K562 (cell line): ENCODE data around the gene GAB2. TPM values are rescaled to one million over a fixed set of nuclear protein-coding genes. Genes with fewer than 3 reads are reported as not detected.
A peak's percentile ranks its signal among the peaks of the same experiment; 100 is the strongest.

ENCODE experiments used
- CBFA2T3 ChIP-seq: fragments of 450-650 bp; IDR thresholded peaks from 2 replicates; pipeline ENCODE4 v1.6.1; 2017
- ESRRA ChIP-seq: fragments of 450-650 bp; IDR thresholded peaks from 2 replicates; pipeline ENCODE4 v1.6.1; 2014; ENCODE audit warnings: low read depth, mild to moderate bottlenecking, moderate library complexity, borderline replicate concordance
- ETV5 ChIP-seq: sonication (generic); formaldehyde crosslinking; IDR thresholded peaks from 2 replicates; pipeline ENCODE4 v1.4.0; 2020; ENCODE audit warnings: low read depth, mild to moderate bottlenecking, missing genetic modification reagents
- GABPA ChIP-seq: fragments of 200-800 bp; sonication (Bioruptor generic); conservative IDR thresholded peaks from 2 replicates; pipeline ENCODE4 v1.6.1; 2016; ENCODE audit warnings: low read depth, missing genetic modification characterization, missing compliant biosample characterization
- GATAD2A ChIP-seq: fragments of 450-650 bp; IDR thresholded peaks from 2 replicates; pipeline ENCODE4 v1.6.1; 2017
- HNRNPUL1 ChIP-seq: fragments of 200-400 bp; formaldehyde crosslinking; IDR thresholded peaks from 2 replicates; pipeline ENCODE4 v1.6.1; 2017; ENCODE audit warnings: low read length
- KAT7 ChIP-seq: sonication (generic); formaldehyde crosslinking; IDR thresholded peaks from 2 replicates; pipeline ENCODE4 v1.8.0; 2022; ENCODE audit warnings: missing genetic modification reagents, mild to moderate bottlenecking, borderline replicate concordance
- NR1H2 ChIP-seq: sonication (generic); formaldehyde crosslinking; IDR thresholded peaks from 2 replicates; pipeline ENCODE4 v1.4.0; 2020; ENCODE audit warnings: mild to moderate bottlenecking, missing genetic modification reagents
- NR4A1 ChIP-seq, 2 experiments: fragments of 250-450 bp in 1 of 2; fragments of 450-650 bp in 1 of 2; sonication (Bioruptor Pico) in 1 of 2; IDR thresholded peaks; 2 replicates each; pipeline versions ENCODE4 v1.4.0 to v1.6.1; 2016 to 2020; ENCODE audit warnings: mild to moderate bottlenecking in 2 of 2, missing compliant biosample characterization in 1 of 2, missing genetic modification characterization in 1 of 2, moderate library complexity in 1 of 2
- SMC3 ChIP-seq: conservative IDR thresholded peaks from 2 replicates; pipeline ENCODE4 v1.6.1; 2011; ENCODE audit warnings: low read depth, low read length, improper control_type of control experiment; ENCODE audit not compliant: insufficient read depth
- SP2 ChIP-seq: IDR thresholded peaks from 2 replicates; pipeline ENCODE4 v1.6.1; 2011; ENCODE audit warnings: mild to moderate bottlenecking, low read depth, low read length, moderate library complexity; ENCODE audit not compliant: poor library complexity, severe bottlenecking; ENCODE audit errors: extremely low read depth
- SRSF1 ChIP-seq: fragments of 200-400 bp; formaldehyde crosslinking; IDR thresholded peaks from 2 replicates; pipeline ENCODE4 v1.6.1; 2017; ENCODE audit warnings: mild to moderate bottlenecking, low read depth, low read length, moderate library complexity
- ZBTB43 ChIP-seq: sonication (generic); formaldehyde crosslinking; IDR thresholded peaks from 2 replicates; pipeline ENCODE4 v1.8.0; 2023; ENCODE audit warnings: mild to moderate bottlenecking, missing genetic modification reagents
- ZNF134 ChIP-seq: fragments of 250-450 bp; sonication (Bioruptor Pico); conservative IDR thresholded peaks from 2 replicates; pipeline ENCODE4 v1.4.0; 2020
- ZNF197 ChIP-seq: fragments of 200-800 bp; sonication (Bioruptor generic); IDR thresholded peaks from 2 replicates; pipeline ENCODE4 v1.6.1; 2016; ENCODE audit warnings: low read depth, missing genetic modification characterization, missing compliant biosample characterization
- polyA plus RNA-seq, 8 experiments: library from polyadenylated mRNA; depleted of rRNA in 4 of 8; stranded (reverse) in 5 of 8; unstranded in 3 of 8; fragments of >200 nt; fragmentation: Nextera tagmentation in 2 of 8; fragmentation: Illumina TruSeq in 1 of 8; extraction: Ambion mirVana in 2 of 8; extraction: Trizol in 1 of 8; gene quantifications; 2 replicates each; pipeline versions ENCODE4 v1.2.1 to v1.2.3, GENCODE V29; 2011 to 2014; ENCODE audit warnings: inconsistent platforms in 1 of 8, missing spikeins in 1 of 8
- total RNA-seq, 7 experiments: library from RNA; depleted of rRNA in 6 of 7; stranded (reverse); fragments of >200 nt in 6 of 7; fragmentation: Illumina TruSeq in 2 of 7; extraction: Trizol in 2 of 7; gene quantifications; 2 replicates each; pipeline versions ENCODE4 v1.2.1 to v1.2.3, GENCODE V29; 2011 to 2021; ENCODE audit warnings: low replicate concordance in 1 of 7
- TF ChIP-seq, protein P1 (sequence below): fragments of 450-650 bp; IDR thresholded peaks from 2 replicates; pipeline ENCODE4 v1.6.1; 2016; ENCODE audit warnings: low read depth
- TF ChIP-seq, protein P2 (sequence below): fragments of 450-650 bp; IDR thresholded peaks from 2 replicates; pipeline ENCODE4 v1.6.1; 2016; ENCODE audit warnings: borderline replicate concordance

Gene GAB2
- total and polyA plus RNA-seq, 9 of the 15 experiments (the other 6 are each of a cell fraction or from before 2014, with no cell fraction given): 2.3 to 35.2 (median 16.1) TPM

- TF ChIP-seq, protein P1, sequence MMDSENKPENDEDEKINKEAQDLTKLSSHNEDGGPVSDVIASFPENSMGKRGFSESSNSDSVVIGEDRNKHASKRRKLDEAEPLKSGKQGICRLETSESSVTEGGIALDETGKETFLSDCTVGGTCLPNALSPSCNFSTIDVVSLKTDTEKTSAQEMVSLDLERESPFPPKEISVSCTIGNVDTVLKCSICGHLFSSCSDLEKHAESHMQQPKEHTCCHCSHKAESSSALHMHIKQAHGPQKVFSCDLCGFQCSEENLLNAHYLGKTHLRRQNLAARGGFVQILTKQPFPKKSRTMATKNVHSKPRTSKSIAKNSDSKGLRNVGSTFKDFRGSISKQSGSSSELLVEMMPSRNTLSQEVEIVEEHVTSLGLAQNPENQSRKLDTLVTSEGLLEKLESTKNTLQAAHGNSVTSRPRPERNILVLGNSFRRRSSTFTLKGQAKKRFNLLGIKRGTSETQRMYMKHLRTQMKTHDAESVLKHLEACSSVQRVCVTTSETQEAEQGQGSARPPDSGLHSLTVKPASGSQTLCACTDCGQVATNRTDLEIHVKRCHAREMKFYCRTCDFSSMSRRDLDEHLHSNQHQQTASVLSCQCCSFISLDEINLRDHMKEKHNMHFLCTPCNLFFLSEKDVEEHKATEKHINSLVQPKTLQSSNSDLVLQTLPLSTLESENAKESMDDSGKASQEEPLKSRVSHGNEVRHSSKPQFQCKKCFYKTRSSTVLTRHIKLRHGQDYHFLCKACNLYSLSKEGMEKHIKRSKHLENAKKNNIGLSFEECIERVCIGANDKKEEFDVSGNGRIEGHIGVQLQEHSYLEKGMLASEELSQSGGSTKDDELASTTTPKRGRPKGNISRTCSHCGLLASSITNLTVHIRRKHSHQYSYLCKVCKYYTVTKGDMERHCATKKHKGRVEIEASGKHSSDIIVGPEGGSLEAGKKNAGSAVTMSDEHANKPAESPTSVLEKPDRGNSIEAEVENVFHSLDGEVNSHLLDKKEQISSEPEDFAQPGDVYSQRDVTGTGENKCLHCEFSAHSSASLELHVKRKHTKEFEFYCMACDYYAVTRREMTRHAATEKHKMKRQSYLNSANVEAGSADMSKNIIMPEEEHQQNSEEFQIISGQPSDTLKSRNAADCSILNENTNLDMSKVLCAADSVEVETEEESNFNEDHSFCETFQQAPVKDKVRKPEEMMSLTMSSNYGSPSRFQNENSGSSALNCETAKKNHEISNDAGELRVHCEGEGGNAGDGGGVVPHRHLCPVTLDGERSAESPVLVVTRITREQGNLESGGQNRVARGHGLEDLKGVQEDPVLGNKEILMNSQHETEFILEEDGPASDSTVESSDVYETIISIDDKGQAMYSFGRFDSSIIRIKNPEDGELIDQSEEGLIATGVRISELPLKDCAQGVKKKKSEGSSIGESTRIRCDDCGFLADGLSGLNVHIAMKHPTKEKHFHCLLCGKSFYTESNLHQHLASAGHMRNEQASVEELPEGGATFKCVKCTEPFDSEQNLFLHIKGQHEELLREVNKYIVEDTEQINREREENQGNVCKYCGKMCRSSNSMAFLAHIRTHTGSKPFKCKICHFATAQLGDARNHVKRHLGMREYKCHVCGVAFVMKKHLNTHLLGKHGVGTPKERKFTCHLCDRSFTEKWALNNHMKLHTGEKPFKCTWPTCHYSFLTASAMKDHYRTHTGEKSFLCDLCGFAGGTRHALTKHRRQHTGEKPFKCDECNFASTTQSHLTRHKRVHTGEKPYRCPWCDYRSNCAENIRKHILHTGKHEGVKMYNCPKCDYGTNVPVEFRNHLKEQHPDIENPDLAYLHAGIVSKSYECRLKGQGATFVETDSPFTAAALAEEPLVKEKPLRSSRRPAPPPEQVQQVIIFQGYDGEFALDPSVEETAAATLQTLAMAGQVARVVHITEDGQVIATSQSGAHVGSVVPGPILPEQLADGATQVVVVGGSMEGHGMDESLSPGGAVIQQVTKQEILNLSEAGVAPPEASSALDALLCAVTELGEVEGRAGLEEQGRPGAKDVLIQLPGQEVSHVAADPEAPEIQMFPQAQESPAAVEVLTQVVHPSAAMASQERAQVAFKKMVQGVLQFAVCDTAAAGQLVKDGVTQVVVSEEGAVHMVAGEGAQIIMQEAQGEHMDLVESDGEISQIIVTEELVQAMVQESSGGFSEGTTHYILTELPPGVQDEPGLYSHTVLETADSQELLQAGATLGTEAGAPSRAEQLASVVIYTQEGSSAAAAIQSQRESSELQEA: no peak
- no peak for TF ChIP-seq GABPA
- no peak for TF ChIP-seq ZNF134 (CRISPR knock-in tag)
- TF ChIP-seq NR1H2: no peak
- TF ChIP-seq SMC3: 0 out of 2 replicates have a peak, but pooled peaks have one; percentile 15
- TF ChIP-seq KAT7 (CRISPR knock-in tag): no peak
- no peak for TF ChIP-seq NR4A1 (CRISPR knock-in tag; IDR thresholded peaks at IDR 0.05)
- TF ChIP-seq NR4A1 (tag; IDR thresholded peaks at IDR 0.05): no peak
- TF ChIP-seq ESRRA: no peak
- TF ChIP-seq, protein P2, sequence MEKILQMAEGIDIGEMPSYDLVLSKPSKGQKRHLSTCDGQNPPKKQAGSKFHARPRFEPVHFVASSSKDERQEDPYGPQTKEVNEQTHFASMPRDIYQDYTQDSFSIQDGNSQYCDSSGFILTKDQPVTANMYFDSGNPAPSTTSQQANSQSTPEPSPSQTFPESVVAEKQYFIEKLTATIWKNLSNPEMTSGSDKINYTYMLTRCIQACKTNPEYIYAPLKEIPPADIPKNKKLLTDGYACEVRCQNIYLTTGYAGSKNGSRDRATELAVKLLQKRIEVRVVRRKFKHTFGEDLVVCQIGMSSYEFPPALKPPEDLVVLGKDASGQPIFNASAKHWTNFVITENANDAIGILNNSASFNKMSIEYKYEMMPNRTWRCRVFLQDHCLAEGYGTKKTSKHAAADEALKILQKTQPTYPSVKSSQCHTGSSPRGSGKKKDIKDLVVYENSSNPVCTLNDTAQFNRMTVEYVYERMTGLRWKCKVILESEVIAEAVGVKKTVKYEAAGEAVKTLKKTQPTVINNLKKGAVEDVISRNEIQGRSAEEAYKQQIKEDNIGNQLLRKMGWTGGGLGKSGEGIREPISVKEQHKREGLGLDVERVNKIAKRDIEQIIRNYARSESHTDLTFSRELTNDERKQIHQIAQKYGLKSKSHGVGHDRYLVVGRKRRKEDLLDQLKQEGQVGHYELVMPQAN: no peak
- TF ChIP-seq ZNF197 (CRISPR knock-in tag): no peak
- no peak for TF ChIP-seq HNRNPUL1
- TF ChIP-seq SP2: no peak
- no peak for TF ChIP-seq ETV5 (CRISPR knock-in tag)
- TF ChIP-seq GATAD2A: no peak
- TF ChIP-seq ZBTB43 (CRISPR knock-in tag): no peak
- no peak for TF ChIP-seq SRSF1
- TF ChIP-seq CBFA2T3: peak; percentile 36
These were observed 3.1 kb downstream of the GAB2 start (continued) for GRCh38 chr11:78414321-78415051.
